ENCODE results near the gene OR1I1.

DNA sequence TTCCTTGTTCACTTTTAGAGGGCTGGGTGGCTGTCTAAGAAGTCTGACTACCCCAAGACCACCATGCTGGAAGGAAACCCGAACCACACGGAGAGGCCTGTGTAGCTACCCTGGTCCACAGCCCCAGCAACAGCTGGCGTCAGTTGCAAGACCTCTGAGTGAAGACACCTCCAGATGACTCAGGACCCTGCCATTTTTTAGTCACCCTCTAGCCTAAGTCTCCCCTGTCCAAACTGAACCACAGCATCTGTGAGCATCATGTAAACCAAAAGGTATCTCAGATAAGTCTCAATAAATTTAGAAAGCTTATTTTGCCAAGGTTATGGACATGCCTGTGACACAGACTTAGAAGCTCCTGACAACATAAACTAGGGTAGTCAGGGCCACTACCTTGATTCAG lies 23.0 kb downstream of the OR1I1 start:
- TF ChIP-seq, protein P1, sequence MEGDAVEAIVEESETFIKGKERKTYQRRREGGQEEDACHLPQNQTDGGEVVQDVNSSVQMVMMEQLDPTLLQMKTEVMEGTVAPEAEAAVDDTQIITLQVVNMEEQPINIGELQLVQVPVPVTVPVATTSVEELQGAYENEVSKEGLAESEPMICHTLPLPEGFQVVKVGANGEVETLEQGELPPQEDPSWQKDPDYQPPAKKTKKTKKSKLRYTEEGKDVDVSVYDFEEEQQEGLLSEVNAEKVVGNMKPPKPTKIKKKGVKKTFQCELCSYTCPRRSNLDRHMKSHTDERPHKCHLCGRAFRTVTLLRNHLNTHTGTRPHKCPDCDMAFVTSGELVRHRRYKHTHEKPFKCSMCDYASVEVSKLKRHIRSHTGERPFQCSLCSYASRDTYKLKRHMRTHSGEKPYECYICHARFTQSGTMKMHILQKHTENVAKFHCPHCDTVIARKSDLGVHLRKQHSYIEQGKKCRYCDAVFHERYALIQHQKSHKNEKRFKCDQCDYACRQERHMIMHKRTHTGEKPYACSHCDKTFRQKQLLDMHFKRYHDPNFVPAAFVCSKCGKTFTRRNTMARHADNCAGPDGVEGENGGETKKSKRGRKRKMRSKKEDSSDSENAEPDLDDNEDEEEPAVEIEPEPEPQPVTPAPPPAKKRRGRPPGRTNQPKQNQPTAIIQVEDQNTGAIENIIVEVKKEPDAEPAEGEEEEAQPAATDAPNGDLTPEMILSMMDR (IDR thresholded peaks at IDR 0.05; ENCODE audit: borderline replicate concordance, extremely low read depth, low read length, poor library complexity, severe bottlenecking) = no peak
- no peak for TF ChIP-seq EZH2 (IDR thresholded peaks at IDR 0.05; ENCODE audit: borderline replicate concordance, low read depth, low read length, severe bottlenecking)
